ENCODE measurements around the gene RENBP.

The RENBP gene

GRCh38 chrX:153951683-153952372 lies 7.4 kb upstream of the RENBP start:
- H3K27ac ChIP-seq: no peak overlapping the region
- H3K9me3 ChIP-seq (ENCODE audit: severe bottlenecking): no peaks in the 10 kb centered on the region
- no peak overlapping the region for H3K4me3 ChIP-seq (ENCODE audit: low read depth, low read length)
- H3K36me3 ChIP-seq: peaks cover 91% of the 10 kb centered on the region
- no peak for DNase-seq
- TF ChIP-seq CTCF (IDR thresholded peaks at IDR 0.05; ENCODE audit: low read depth, low read length): no peak
- H3K27me3 ChIP-seq (ENCODE audit: insufficient read depth, low read depth, severe bottlenecking): peaks cover 43% of the 10 kb centered on the region

GRCh38 chrX:153950127-153950526 lies 5.7 kb upstream of the RENBP start:
- TF ChIP-seq CTCF (IDR thresholded peaks at IDR 0.05; ENCODE audit: low read depth, low read length): no peak
- Histone ChIP-seq H3K27ac (no peak overlapping the region), H3K4me3 (ENCODE audit: low read depth, low read length) (no peak overlapping the region), H3K27me3 (ENCODE audit: insufficient read depth, low read depth, severe bottlenecking) (peaks cover 44% of the 10 kb centered on the region), H3K9me3 (ENCODE audit: severe bottlenecking) (no peaks in the 10 kb centered on the region), H3K36me3 (peaks cover 83% of the 10 kb centered on the region)
- DNase-seq: no peak

- Histone ChIP-seq H3K27ac (peak overlapping the region; percentile 49), H3K4me3 (ENCODE audit: low read depth, low read length) (no peak overlapping the region), H3K27me3 (ENCODE audit: insufficient read depth, low read depth, severe bottlenecking) (peaks cover 43% of the 10 kb centered on the region), H3K36me3 (peaks cover 73% of the 10 kb centered on the region), H3K9me3 (ENCODE audit: severe bottlenecking) (no peaks in the 10 kb centered on the region)
- no peak for DNase-seq
- TF ChIP-seq CTCF (IDR thresholded peaks at IDR 0.05; ENCODE audit: low read depth, low read length): no peak
These were observed 4.7 kb upstream of the RENBP start for GRCh38 chrX:153948847-153949805.

- Histone ChIP-seq H3K36me3 (peaks cover 62% of the 10 kb centered on the region), H3K27ac (peak overlapping the region; percentile 49), H3K4me3 (ENCODE audit: low read depth, low read length) (no peak overlapping the region), H3K27me3 (ENCODE audit: insufficient read depth, low read depth, severe bottlenecking) (peaks cover 41% of the 10 kb centered on the region), H3K9me3 (ENCODE audit: severe bottlenecking) (no peaks in the 10 kb centered on the region)
- no peak for TF ChIP-seq CTCF (IDR thresholded peaks at IDR 0.05; ENCODE audit: low read depth, low read length)
- no peak for DNase-seq
These were observed 3.6 kb upstream of the RENBP start for GRCh38 chrX:153948002-153948466.

- Histone ChIP-seq H3K27ac (peak overlapping the region; percentile 49), H3K4me3 (ENCODE audit: low read depth, low read length) (no peak overlapping the region), H3K9me3 (ENCODE audit: severe bottlenecking) (no peaks in the 10 kb centered on the region), H3K27me3 (ENCODE audit: insufficient read depth, low read depth, severe bottlenecking) (peaks cover 39% of the 10 kb centered on the region), H3K36me3 (peaks cover 54% of the 10 kb centered on the region)
- peak; percentile 96 for TF ChIP-seq CTCF (IDR thresholded peaks at IDR 0.05; ENCODE audit: low read depth, low read length)
- DNase-seq: peak; percentile 92
These were observed 2.7 kb upstream of the RENBP start for GRCh38 chrX:153947009-153947769.
